Effector memory CD4-positive, alpha-beta T cell (primary cell): ENCODE data around the gene FAM163A.
"Not testable (repeated sequence)": the region's sequence is repeated elsewhere in the genome, so short reads cannot be mapped to it uniquely, and the experiment has no call there.

Experiments
- DNase-seq, 3 donors: peaks; one replicate each; pipeline ENCODE4 v3.0.0-alpha.2; 2020
- H3K27ac ChIP-seq: 2 replicates; pipeline ENCODE4 v1.7.0; 2013; ENCODE audit warnings: mild to moderate bottlenecking, low read length, moderate library complexity; ENCODE audit not compliant: insufficient read depth, poor library complexity, severe bottlenecking
- H3K27me3 ChIP-seq: replicated peaks from 2 replicates; pipeline ENCODE4 v1.7.0; 2013; ENCODE audit warnings: mild to moderate bottlenecking, low read length; ENCODE audit not compliant: insufficient read depth, control insufficient read depth, poor library complexity, severe bottlenecking
- H3K36me3 ChIP-seq: 2 replicates; pipeline ENCODE4 v1.7.0; 2013; ENCODE audit warnings: mild to moderate bottlenecking, low read length, moderate library complexity; ENCODE audit not compliant: control insufficient read depth, insufficient read depth
- H3K4me1 ChIP-seq: 2 replicates; pipeline ENCODE4 v1.7.0; 2013; ENCODE audit warnings: low read length, mild to moderate bottlenecking; ENCODE audit not compliant: control insufficient read depth, insufficient read depth, poor library complexity, severe bottlenecking
- H3K4me3 ChIP-seq: 2 replicates; pipeline ENCODE4 v1.7.0; 2013; ENCODE audit warnings: low read length, low read depth, mild to moderate bottlenecking; ENCODE audit not compliant: insufficient read depth, poor library complexity, severe bottlenecking
- H3K9me3 ChIP-seq: 2 replicates; pipeline ENCODE4 v1.7.0; 2013; ENCODE audit warnings: mild to moderate bottlenecking, low read length, moderate library complexity; ENCODE audit not compliant: control insufficient read depth
- total RNA-seq, 3 donors: gene quantifications; one replicate each; lab custom pipeline; 2026; lab: John Stamatoyannopoulos, UW

The FAM163A gene
- total RNA-seq, result 0 to 0.19 (median 0.17) reads per million in 3 donors

DNA sequence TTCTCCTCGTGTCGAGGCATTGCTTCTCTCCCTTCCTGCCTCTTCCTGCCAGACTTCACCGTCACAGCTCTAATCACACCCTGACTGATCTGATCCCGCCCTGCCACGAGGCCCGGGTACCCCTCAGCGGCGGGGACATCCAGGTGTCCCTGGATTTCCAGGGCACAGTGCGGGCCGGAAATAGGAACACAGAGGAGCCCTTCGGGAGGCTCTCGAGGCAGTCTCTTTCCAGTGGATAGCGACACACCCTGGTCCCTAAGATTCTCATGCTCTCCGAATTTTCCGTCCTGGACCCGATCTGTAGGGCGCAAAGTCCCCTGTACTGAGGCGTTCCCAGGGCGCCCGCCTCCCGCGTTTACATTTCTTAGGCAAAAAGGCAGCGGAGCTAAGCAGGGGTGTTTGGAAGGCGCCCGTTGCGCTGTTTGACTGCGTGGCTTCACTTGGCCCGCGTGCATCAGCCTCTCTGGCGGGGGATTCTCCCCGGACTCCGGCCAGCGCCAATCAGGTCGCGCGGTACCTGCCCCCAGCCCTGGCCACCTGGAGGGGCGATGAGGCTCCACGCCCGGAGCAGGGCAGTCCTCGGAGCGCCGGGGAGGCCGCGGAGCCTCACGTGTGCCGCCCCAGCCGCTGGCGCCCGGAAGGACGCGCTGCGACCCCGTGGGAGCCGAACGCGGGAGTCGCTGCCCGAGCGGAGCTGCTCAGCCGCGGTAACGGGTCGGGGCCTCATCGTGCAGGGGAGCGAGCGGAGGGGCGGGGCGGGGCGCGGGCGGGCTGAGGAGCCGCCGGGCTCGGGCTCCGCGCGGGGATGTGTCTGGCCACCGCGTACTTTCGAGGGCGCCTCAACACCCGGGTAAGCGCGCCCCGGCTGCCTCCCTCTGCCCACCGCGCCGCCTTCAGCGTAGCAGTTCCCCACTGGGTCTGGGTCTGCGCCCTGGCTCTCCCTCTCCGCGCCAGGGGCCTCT, at the start of gene FAM163A:
Gene FAM163A, plus strand, starts transcription at position 575 of the 962 bp plus-strand sequence. CDS start 69,807 bp downstream, outside the sequence.
- H3K27ac ChIP-seq, result no peak within 1 kb of the TSS
- no peaks in the 10 kb centered on the region for H3K9me3 ChIP-seq
- H3K27me3 ChIP-seq, result peaks cover 12% of the 10 kb centered on the region
- H3K4me3 ChIP-seq, result no peak within 1 kb of the TSS
- H3K36me3 ChIP-seq, result no peaks in the 10 kb centered on the region
- H3K4me1 ChIP-seq, result peaks cover 3% of the 10 kb centered on the region
- no peak for DNase-seq

DNA sequence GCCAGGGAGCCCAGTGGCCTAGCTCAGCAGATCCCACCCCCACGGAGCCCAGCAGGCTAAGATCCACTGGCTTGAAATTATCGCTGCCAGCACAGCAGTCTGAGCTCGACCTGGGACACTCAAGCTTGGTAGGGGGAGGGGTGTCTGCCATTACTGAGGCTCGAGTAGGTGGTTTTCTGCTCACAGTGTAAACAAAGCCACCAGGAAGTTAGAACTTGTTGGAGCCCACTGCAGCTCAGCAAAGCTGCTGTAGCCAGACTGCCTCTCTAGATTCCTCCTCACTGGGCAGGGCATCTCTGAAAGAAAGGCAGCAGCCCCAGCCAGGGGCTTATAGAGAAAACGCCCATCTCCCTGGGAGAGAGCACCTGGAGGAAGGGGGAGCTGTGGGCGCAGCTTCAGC, 48.6 kb upstream of the FAM163A start:
- not testable (repeated sequence) for H3K36me3 ChIP-seq, H3K9me3 ChIP-seq, H3K4me3 ChIP-seq, H3K27ac ChIP-seq, H3K4me1 ChIP-seq, DNase-seq, H3K27me3 ChIP-seq

DNA sequence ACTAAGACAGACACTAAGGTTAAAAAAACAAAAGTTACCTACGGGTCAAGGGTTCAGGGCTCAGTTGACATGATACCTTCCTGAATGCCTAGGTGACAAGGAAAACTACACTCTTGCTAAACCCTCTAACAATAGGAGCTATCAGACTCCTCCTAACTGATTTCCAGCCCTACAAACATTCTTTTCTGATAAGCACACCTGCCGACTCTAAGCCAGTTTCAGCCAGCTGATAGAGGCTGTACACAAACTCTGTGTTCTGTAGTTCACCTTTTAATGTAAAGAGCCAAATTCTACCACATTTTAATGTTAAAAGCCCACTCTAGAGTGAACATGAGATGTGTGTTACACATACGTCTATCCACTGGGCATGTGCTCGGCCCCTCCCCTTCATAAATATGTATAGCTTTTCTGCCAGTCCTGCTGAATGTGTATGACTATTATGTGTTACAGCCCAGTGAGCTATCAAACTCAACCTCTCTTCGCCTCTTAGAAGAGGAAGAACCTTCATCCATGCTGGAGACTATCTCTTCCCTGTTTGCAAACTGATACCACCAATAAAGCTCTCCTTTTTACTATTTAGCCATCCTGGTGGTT, 40.0 kb upstream of the FAM163A start:
- Histone ChIP-seq H3K27me3 (no peaks in the 10 kb centered on the region), H3K36me3 (no peaks in the 10 kb centered on the region), H3K27ac (no peak overlapping the region), H3K4me1 (no peaks in the 10 kb centered on the region), H3K4me3 (no peak overlapping the region), H3K9me3 (no peaks in the 10 kb centered on the region)
- DNase-seq, result no peak

DNA sequence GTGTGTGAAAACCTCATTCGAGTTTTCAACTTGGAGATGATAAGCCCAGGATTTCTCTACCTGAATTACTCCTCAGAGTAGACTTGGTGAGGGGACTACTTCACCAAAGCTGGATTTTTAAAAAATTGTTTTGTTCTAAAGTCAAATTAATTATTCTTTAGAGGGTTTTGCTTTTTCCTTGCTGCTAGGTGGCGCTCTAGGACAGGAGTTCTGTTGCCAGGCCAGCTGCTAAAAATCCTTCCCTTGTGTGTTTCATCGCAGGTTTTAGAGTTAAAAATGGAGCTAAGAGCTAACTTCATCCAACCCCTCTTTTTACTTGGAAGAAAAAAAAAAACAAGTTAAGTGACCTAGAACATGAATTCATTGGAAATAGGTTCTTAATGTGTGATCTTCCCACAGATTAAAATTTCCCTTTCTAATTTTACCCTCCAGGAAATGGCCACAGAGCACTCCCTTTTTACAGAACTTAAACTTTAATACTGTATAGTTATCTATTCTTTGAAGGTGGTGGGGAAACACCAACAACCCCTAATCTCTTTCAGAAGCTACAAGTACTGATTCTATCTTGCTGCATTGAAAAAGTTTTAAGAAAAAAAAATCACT, 36.7 kb upstream of the FAM163A start:
- Histone ChIP-seq H3K27me3 (no peaks in the 10 kb centered on the region), H3K4me1 (no peaks in the 10 kb centered on the region), H3K36me3 (no peaks in the 10 kb centered on the region), H3K9me3 (no peaks in the 10 kb centered on the region), H3K27ac (no peak overlapping the region), H3K4me3 (no peak overlapping the region)
- peak in 2 of 3 donors; percentile 9 to 36 for DNase-seq

DNA sequence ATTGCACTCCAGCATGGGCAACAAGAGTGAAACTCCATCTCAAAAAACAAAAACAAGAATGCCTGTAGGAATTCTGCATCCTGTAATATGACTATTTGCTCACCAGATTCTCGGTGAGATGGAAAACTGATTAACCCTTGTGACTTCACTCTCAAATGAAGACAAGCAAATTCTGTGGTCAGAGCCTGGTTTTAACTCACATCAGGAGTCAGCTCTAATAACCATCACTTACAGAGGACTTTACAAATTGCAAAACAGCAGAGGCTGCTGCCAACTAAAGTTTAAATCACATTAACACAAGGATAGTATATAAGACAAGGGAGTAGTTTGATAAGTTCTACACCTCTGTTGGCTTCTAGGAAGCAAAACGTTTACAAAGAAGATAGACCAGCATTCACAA, 35.7 kb upstream of the FAM163A start:
- Histone ChIP-seq H3K4me1 (no peaks in the 10 kb centered on the region), H3K27me3 (no peaks in the 10 kb centered on the region), H3K27ac (no peak overlapping the region), H3K36me3 (no peaks in the 10 kb centered on the region), H3K4me3 (no peak overlapping the region), H3K9me3 (no peaks in the 10 kb centered on the region)
- DNase-seq, result no peak

DNA sequence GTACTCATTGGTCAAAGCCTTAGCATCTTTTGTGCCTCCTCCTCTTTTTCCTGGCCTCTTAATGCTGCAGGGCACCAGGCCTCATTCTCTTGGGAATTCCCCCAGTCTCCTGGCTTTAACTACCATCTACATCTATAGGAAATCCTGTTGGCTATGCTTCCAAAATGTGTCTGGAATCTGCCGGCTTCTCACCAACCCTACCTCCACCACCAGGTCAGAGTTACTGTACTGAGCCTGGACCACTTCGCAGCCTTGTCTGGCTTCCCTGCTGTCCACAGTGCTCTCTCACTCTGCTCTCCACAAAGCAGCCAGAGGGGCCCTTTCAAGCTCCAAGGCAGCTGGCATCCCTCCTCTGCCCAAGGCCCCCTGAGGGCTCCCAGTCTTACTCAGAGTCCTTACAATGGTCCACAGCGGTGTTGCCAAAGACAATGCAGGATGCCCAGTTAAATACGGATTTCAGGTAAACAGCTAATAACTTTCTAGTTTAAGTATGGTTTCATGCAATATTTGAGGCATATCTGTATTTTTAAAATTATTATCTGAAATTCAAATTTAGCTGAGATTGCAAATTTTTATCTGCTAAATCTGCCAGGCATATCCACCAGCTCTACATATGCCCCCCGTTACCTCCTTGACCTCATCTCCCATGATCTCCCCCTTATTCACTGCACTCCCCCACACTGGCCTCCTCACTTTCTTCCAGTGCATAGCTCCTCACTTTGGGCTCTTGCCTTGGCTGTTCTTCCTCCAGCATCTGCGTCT, 34.5 kb upstream of the FAM163A start:
- H3K4me1 ChIP-seq, result no peaks in the 10 kb centered on the region
- H3K36me3 ChIP-seq, result no peaks in the 10 kb centered on the region
- no peaks in the 10 kb centered on the region for H3K9me3 ChIP-seq
- DNase-seq, result no peak
- H3K27ac ChIP-seq, result no peak overlapping the region
- no peaks in the 10 kb centered on the region for H3K27me3 ChIP-seq
- H3K4me3 ChIP-seq, result no peak overlapping the region

DNA sequence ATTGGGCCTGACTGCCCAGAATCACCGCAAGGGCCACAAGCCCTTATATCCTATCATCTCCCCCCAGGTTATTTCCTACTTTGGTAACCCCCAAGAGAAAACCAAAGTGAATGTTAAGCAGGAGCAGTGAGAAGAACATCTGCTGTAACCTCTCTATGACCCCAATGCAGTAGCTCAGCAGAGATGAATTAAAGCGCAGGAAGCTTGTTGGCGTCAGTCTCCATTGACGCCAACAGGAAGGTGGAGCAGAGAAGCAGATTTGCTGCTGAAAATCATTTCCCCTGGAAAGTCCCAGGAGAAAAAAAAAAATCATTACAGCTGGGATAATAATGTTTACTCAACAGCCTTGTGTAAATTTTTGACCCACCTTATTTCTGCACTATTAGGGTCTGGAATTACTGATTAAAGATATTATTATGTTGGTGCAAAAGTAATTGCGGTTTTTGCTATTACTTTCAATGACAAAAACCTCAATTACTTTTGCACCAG, 33.2 kb upstream of the FAM163A start:
- Histone ChIP-seq H3K4me3 (no peak overlapping the region), H3K36me3 (no peaks in the 10 kb centered on the region), H3K4me1 (no peaks in the 10 kb centered on the region), H3K27ac (no peak overlapping the region), H3K27me3 (no peaks in the 10 kb centered on the region), H3K9me3 (peaks cover 3% of the 10 kb centered on the region)
- DNase-seq, result peak in 2 of 3 donors; percentile 31 to 36

DNA sequence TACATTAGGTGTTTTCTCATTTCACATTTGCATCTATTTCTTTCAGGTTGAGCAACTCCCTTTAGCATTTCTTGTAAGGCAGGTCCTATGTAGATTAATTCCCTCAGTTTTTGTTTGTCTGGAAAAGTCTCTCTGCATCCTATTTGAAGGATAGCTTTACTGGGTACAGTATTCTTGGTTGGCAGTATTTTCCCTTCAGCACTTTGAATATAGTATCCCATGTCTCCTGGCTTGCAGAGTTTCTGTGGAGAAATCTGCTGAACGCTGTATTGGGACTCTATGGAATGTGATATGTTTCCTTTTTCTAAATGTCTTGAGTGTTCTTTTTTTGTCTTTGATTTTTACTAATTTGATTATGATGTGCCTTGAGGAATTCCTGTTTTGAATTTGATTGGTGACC, 28.9 kb upstream of the FAM163A start:
- no peaks in the 10 kb centered on the region for H3K27me3 ChIP-seq
- no peaks in the 10 kb centered on the region for H3K4me1 ChIP-seq
- H3K36me3 ChIP-seq, result no peaks in the 10 kb centered on the region
- H3K4me3 ChIP-seq, result no peak overlapping the region
- no peak for DNase-seq
- no peak overlapping the region for H3K27ac ChIP-seq
- peaks cover 17% of the 10 kb centered on the region for H3K9me3 ChIP-seq

DNA sequence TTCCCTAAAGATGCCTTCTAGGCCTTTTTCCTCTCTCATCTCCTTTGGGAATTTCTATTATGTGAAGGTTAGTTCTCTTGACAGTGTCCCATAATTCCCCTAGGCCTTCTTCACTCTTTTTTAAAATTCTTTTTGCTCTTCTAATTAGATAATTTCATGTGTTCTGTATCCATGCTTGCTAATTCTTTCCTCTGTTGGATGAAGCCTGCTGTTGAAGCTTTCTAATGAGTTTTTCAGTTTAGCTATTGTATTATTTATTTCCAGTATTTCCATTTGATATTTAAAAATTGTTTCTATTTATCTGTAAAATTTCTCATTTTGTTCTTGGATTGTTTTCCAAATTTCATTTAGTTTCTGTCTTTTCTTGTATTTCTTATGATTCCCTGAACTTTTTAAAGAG, 28.5 kb upstream of the FAM163A start:
- H3K36me3 ChIP-seq, result no peaks in the 10 kb centered on the region
- no peaks in the 10 kb centered on the region for H3K27me3 ChIP-seq
- peaks cover 17% of the 10 kb centered on the region for H3K9me3 ChIP-seq
- no peaks in the 10 kb centered on the region for H3K4me1 ChIP-seq
- no peak for DNase-seq
- no peak overlapping the region for H3K27ac ChIP-seq
- H3K4me3 ChIP-seq, result no peak overlapping the region
